ENCODE measurements around the gene PTPRD.

GRCh38 chr9:9804109-9804508 is 808.7 kb downstream of the PTPRD start:
- TF ChIP-seq YY1 (IDR thresholded peaks at IDR 0.05; ENCODE audit: insufficient read depth, insufficient read length) (no peak), ZNF274 (IDR thresholded peaks at IDR 0.05; ENCODE audit: low read depth, low read length) (no peak)
